Spleen (tissue), 13 donors: ENCODE results near the gene H2BW1. TPM values are rescaled to one million over a fixed set of nuclear protein-coding genes. Genes with fewer than 3 reads are reported as not detected.
"Not testable (repeated sequence)": the region's sequence is repeated elsewhere in the genome, so short reads cannot be mapped to it uniquely, and the experiment has no call there.

Experiments
- DNase-seq: peaks from one replicate; pipeline ENCODE4 v3.0.0-alpha.2; 2020
- H3K27ac ChIP-seq, 8 donors: fragments of 200-600 bp; sonication (generic) in 7 of 8; 1 replicate in 4 of 8; 2 replicates in 4 of 8; pipeline versions ENCODE4 v1.5.0 to v1.8.0; 2016 to 2021; ENCODE audit warnings: inconsistent platforms in 4 of 8, mild to moderate bottlenecking in 4 of 8, moderate library complexity in 1 of 8
- H3K27me3 ChIP-seq, 7 donors: fragments of 200-600 bp; sonication (generic) in 6 of 7; replicated peaks in 1 of 7; 1 replicate in 4 of 7; 2 replicates in 3 of 7; pipeline versions ENCODE4 v1.5.0 to v1.8.0; 2016 to 2021; ENCODE audit warnings: inconsistent platforms in 3 of 7, mild to moderate bottlenecking in 1 of 7
- H3K36me3 ChIP-seq, 6 donors: fragments of 200-600 bp; sonication (generic) in 5 of 6; 1 replicate in 4 of 6; 2 replicates in 2 of 6; pipeline versions ENCODE4 v1.5.0 to v1.8.0; 2016 to 2021; ENCODE audit warnings: inconsistent platforms in 2 of 6
- H3K4me1 ChIP-seq, 6 donors: fragments of 200-600 bp; sonication (generic) in 5 of 6; 1 replicate in 3 of 6; 2 replicates in 3 of 6; pipeline versions ENCODE4 v1.5.0 to v1.8.0; 2016 to 2021; ENCODE audit warnings: inconsistent platforms in 3 of 6
- H3K4me3 ChIP-seq, 8 donors: fragments of 200-600 bp; sonication (generic) in 7 of 8; 1 replicate in 4 of 8; 2 replicates in 4 of 8; pipeline versions ENCODE4 v1.5.0 to v1.8.0; 2016 to 2021; ENCODE audit warnings: inconsistent platforms in 4 of 8, mild to moderate bottlenecking in 4 of 8, moderate library complexity in 2 of 8
- H3K9me3 ChIP-seq, 8 donors: fragments of 200-600 bp; sonication (generic) in 7 of 8; 1 replicate in 4 of 8; 2 replicates in 4 of 8; pipeline versions ENCODE4 v1.5.0 to v1.8.0; 2016 to 2021; ENCODE audit warnings: inconsistent platforms in 4 of 8
- POLR2A ChIP-seq, 3 donors: fragments of 450-650 bp; IDR thresholded peaks; one replicate each; pipeline ENCODE4 v1.5.1; 2017; ENCODE audit warnings: antibody characterized with exemption in 3 of 3, mild to moderate bottlenecking in 1 of 3
- POLR2AphosphoS5 ChIP-seq, 3 donors: sonication (generic); formaldehyde crosslinking; IDR thresholded peaks; one replicate each; pipeline ENCODE4 v1.5.1; 2017; ENCODE audit warnings: antibody characterized with exemption in 3 of 3
- WGBS, 5 donors: extraction: QIAGEN DNeasy Blood & Tissue Kit in 3 of 5; methylation state at CpG; one replicate each; pipeline versions ENCODE4 v1.1.5 to v1.1.7; 2013 to 2018; 5-methylcytosine and 5-hydroxymethylcytosine counted together
- intact Hi-C: fragments of 100-400 bp; cut with DNase I; formaldehyde crosslinking; loops from one replicate; pipeline ENCODE4 v1.15.0; 2023; ENCODE audit warnings: low total_unique reads
- long read RNA-seq, 2 donors: transcript quantifications; one replicate each; lab custom pipeline, GENCODE V29; 2026
- polyA plus RNA-seq, 3 donors: library from polyadenylated mRNA; stranded (reverse); fragments of 200-250 nt; gene quantifications; one replicate each; pipeline ENCODE4 v1.2.1, GENCODE V29; 2013
- total RNA-seq, 7 donors: library from RNA; depleted of rRNA in 3 of 7; stranded (reverse); fragments of >200 nt in 3 of 7; fragmentation: NEBNext Ultra II Directional in 4 of 7; extraction: Animal tissue kit (Norgen Biotek cat#: 25700) in 4 of 7; gene quantifications; one replicate each; pipeline versions ENCODE4 v1.1.0 to v1.2.1, GENCODE V29; 2016 to 2021
- TF ChIP-seq, protein P1 (sequence below), 11 experiments: fragments of 200-600 bp in 7 of 11; fragments of 450-650 bp in 4 of 11; sonication (generic) in 4 of 11; IDR thresholded peaks in 8 of 11; conservative IDR thresholded peaks in 3 of 11; 1 replicate in 7 of 11; 2 replicates in 4 of 11; pipeline versions ENCODE4 v1.4.0 to v1.8.0; 2016 to 2021; ENCODE audit warnings: antibody characterized with exemption in 11 of 11, inconsistent platforms in 4 of 11, mild to moderate bottlenecking in 1 of 11
- donor health status: healthy with polysubstance abuse.
- donor health status: DM: no; HTN: no; CAD: no; lungs with moderate emphysema.
- donor health status: DM: no; HTN: no; CAD: no.
- donor health status: Bipolar disorder and iron deficiency.
- donor health status: healthy.
- donor health status: DM: no; HTN: no; CAD: no.
- donor health status: DM: yes; HTN: yes; CAD: no.

The H2BW1 gene, protein sequence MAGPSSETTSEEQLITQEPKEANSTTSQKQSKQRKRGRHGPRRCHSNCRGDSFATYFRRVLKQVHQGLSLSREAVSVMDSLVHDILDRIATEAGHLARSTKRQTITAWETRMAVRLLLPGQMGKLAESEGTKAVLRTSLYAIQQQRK
- not detected for total RNA-seq
- not detected for polyA plus RNA-seq
- long read RNA-seq, donor 1: 0 reads
- long read RNA-seq, donor 2: 0 reads

DNA sequence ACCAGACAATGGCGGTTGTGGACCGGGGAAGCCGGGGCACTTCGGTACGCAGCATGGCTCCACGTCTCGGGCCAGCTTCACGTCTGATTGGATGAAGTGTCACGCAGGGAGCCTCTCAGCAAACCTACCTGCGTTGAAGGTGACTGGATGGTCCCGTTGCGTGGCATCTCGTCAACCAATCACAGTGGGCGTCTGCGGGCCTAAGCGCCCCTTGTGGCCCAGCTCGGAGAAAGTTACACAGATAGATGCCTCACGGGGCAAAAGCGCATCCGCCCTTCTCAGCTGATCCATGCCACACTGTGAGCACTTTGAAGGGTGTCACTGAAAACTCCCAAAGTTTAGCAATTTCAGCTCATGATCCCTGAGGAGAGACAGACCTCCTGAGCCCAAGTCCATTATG, at the start of gene H2BW1:
TSS of gene H2BW1 (minus strand) at position 103 of the 400 bp plus-strand sequence. CDS start 132 bp downstream, outside the sequence.
- WGBS, 5 donors: 86 to 100% (median 91%) methylated on average over 3 to 20 of the region's 20 CpGs
- intact Hi-C loops: no loop called here

DNA sequence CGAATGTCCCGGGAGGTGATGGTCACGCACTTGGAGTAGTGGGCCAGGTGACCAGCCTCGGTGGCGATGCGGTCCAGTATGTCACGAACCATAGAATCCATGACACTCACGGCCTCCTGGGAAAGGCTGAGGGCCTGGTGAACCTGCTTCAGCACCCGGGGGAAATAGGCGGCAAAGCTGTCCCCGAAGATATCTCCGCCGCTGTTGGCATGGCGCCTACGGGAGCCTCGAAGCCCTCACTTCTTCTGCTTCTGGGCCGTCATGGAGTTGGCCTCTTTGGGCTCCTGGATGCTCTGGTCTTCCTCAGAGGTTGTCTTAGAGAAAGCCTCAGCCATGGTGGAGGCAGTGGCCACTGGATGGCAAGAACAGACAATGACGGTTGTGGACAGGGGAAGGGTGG, 49.1 kb upstream of the H2BW1 start:
- H3K9me3 ChIP-seq, DNase-seq, H3K4me1 ChIP-seq, H3K4me3 ChIP-seq, H3K27me3 ChIP-seq, intact Hi-C loops, H3K27ac ChIP-seq, H3K36me3 ChIP-seq: not testable (repeated sequence)
- WGBS, 5 donors: 89 to 92% methylated on average over 8 to 9 of the region's 18 CpGs; no CpG with 5 or more reads in 3 of the 5 donors

More for the DNA sequence above, at the start of gene H2BW1:
- Histone ChIP-seq H3K4me3 (no peak within 1 kb of the TSS), H3K36me3 (no peaks in the 10 kb centered on the region), H3K27me3 (peaks cover 0 to 12% (median 0%) of the 10 kb centered on the region in 7 donors), H3K9me3 (no peaks in the 10 kb centered on the region), H3K4me1 (no peaks in the 10 kb centered on the region), H3K27ac (no peak within 1 kb of the TSS)
- TF ChIP-seq, protein P1, sequence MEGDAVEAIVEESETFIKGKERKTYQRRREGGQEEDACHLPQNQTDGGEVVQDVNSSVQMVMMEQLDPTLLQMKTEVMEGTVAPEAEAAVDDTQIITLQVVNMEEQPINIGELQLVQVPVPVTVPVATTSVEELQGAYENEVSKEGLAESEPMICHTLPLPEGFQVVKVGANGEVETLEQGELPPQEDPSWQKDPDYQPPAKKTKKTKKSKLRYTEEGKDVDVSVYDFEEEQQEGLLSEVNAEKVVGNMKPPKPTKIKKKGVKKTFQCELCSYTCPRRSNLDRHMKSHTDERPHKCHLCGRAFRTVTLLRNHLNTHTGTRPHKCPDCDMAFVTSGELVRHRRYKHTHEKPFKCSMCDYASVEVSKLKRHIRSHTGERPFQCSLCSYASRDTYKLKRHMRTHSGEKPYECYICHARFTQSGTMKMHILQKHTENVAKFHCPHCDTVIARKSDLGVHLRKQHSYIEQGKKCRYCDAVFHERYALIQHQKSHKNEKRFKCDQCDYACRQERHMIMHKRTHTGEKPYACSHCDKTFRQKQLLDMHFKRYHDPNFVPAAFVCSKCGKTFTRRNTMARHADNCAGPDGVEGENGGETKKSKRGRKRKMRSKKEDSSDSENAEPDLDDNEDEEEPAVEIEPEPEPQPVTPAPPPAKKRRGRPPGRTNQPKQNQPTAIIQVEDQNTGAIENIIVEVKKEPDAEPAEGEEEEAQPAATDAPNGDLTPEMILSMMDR (IDR thresholded peaks at IDR 0.05 in 8 of 11, conservative IDR thresholded peaks at IDR 0.05 in 3 of 11): no peak
- TF ChIP-seq POLR2AphosphoS5 (IDR thresholded peaks at IDR 0.05): no peak
- no peak for TF ChIP-seq POLR2A (IDR thresholded peaks at IDR 0.05)
- no peak for DNase-seq

DNA sequence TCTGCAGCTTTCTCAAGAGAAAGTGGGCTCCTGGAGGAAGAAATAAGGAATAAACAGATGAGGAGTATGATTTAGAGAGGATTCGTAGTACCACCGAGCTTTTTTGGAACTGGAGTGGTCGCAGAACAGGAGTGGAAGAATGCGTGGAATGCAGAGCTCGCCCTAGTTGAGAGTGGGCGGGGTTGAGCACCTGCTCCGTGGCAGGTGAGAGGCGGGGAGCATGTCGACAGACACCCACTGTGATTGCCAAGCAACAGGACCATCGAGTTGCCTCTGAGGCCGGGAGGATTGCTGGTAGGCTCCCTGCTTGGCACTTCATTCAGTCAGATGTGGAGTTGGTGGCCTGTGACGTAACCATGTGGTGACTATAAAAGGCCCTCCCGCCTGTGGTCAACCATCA, 41.4 kb upstream of the H2BW1 start:
- WGBS, 5 donors: no CpG with 5 or more reads among the region's 13 CpGs
- intact Hi-C loops: not testable (repeated sequence)

DNA sequence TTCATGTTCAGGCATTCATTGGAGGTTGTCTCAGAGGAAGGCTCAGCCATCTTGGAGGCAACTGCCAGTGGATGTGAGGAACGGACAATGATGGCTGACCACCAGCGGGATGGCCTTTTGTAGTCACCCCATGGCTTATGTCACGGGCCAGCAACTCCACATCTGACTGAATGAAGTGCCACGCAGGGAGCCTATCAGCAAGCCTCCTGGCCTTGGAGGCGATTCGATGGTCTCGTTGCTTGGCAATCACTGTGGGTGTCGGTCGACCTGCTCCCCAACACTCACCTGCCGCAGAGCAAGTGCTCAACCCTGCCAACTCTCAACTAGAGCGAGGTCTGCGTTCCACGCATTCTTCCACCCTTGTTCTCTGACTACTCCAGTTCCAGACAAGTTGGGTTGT, 33.7 kb upstream of the H2BW1 start:
- TF ChIP-seq, protein P1 (IDR thresholded peaks at IDR 0.05 in 8 of 11, conservative IDR thresholded peaks at IDR 0.05 in 3 of 11): no peak
- TF ChIP-seq POLR2A (IDR thresholded peaks at IDR 0.05): no peak
- TF ChIP-seq POLR2AphosphoS5 (IDR thresholded peaks at IDR 0.05): no peak
- intact Hi-C loops: no loop called here
- Histone ChIP-seq H3K9me3 (no peaks in the 10 kb centered on the region), H3K36me3 (no peaks in the 10 kb centered on the region), H3K27ac (no peak overlapping the region), H3K27me3 (peaks cover 0 to 28% (median 0%) of the 10 kb centered on the region in 7 donors), H3K4me1 (no peaks in the 10 kb centered on the region), H3K4me3 (no peak overlapping the region)
- WGBS, 5 donors: 76 to 94% (median 89%) methylated on average over 13 of the region's 13 CpGs
- no peak for DNase-seq

More for the DNA sequence above, 41.4 kb upstream of the H2BW1 start:
- H3K4me1 ChIP-seq, H3K27me3 ChIP-seq, H3K9me3 ChIP-seq, DNase-seq, H3K36me3 ChIP-seq, H3K27ac ChIP-seq, H3K4me3 ChIP-seq: not testable (repeated sequence)

DNA sequence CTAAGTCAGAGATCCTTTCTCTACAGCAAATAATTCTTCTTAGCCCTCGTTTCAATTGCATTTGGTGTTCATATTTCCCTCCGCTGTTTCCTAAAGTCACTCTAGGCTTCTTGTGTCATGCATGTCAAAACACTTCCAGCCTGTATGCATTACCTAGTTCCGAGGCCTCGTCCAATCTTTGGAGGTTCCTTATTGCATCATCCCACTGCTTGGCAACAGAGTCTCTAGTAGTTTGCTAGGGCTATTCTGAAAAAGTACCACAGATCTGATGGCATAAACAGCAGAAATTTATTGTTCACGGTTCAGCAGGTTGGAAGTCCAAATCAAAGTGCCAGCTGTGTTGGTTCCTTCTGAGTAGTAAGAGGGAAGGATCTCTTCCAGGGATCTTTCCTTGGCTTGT, 32.1 kb upstream of the H2BW1 start:
- 73 to 91% (median 77%) methylated on average over 5 of the region's 5 CpGs for WGBS, 5 donors
- Histone ChIP-seq H3K27ac (no peak overlapping the region), H3K27me3 (peaks cover 0 to 33% (median 0%) of the 10 kb centered on the region in 7 donors), H3K9me3 (no peaks in the 10 kb centered on the region), H3K36me3 (no peaks in the 10 kb centered on the region), H3K4me1 (no peaks in the 10 kb centered on the region), H3K4me3 (no peak overlapping the region)
- intact Hi-C loops: no loop called here
- DNase-seq: no peak
- TF ChIP-seq POLR2AphosphoS5 (IDR thresholded peaks at IDR 0.05) (no peak), POLR2A (IDR thresholded peaks at IDR 0.05) (no peak)
- TF ChIP-seq, protein P1 (IDR thresholded peaks at IDR 0.05 in 8 of 11, conservative IDR thresholded peaks at IDR 0.05 in 3 of 11): no peak
